Central memory CD4-positive, alpha-beta T cell (primary cell): ENCODE measurements around the gene IGFL4.
"Not testable (repeated sequence)": the region's sequence is repeated elsewhere in the genome, so short reads cannot be mapped to it uniquely, and the experiment has no call there.

Experiments
- DNase-seq: peaks from one replicate; pipeline ENCODE4 v3.0.0; 2022
- total RNA-seq, 3 experiments: gene quantifications; one replicate each; lab custom pipeline; 2026; lab: John Stamatoyannopoulos, UW

The IGFL4 gene
- 0 to 0.04 (median 0) reads per million in 3 experiments for total RNA-seq

GRCh38 chr19:46040952-46041500 is at the start of gene IGFL4:
Gene IGFL4, minus strand, starts transcription at chr19:46041002. Its CDS starts 40 bp downstream, at chr19:46040962.
- DNase-seq = no peak

- no peak for DNase-seq
Observed at GRCh38 chr19:46090444-46090843, 49.6 kb upstream of the IGFL4 start.

- no peak for DNase-seq
Observed at GRCh38 chr19:46089432-46089831, 48.6 kb upstream of the IGFL4 start.

GRCh38 chr19:46088101-46088500 is 47.3 kb upstream of the IGFL4 start:
- no peak for DNase-seq

GRCh38 chr19:46085888-46086287 is 45.1 kb upstream of the IGFL4 start:
- DNase-seq = no peak

GRCh38 chr19:46082728-46083050 is 41.9 kb upstream of the IGFL4 start:
- no peak for DNase-seq

- DNase-seq = no peak
Observed at GRCh38 chr19:46081928-46082727, 41.3 kb upstream of the IGFL4 start.

- DNase-seq = no peak
Observed at GRCh38 chr19:46080561-46080960, 39.8 kb upstream of the IGFL4 start.

GRCh38 chr19:46079576-46079975 is 38.8 kb upstream of the IGFL4 start:
- DNase-seq = no peak

- not testable (repeated sequence) for DNase-seq
Observed at GRCh38 chr19:46078573-46079332, 38.0 kb upstream of the IGFL4 start.

GRCh38 chr19:46077815-46078167 is 37.0 kb upstream of the IGFL4 start:
- DNase-seq = no peak

- no peak for DNase-seq
Observed at GRCh38 chr19:46076951-46077814, 36.4 kb upstream of the IGFL4 start.

- no peak for DNase-seq
Observed at GRCh38 chr19:46076031-46076880, 35.5 kb upstream of the IGFL4 start.

- no peak for DNase-seq
Observed at GRCh38 chr19:46073268-46073922, 32.6 kb upstream of the IGFL4 start.

- no peak for DNase-seq
Observed at GRCh38 chr19:46069806-46070341, 29.1 kb upstream of the IGFL4 start.

- no peak for DNase-seq
Observed at GRCh38 chr19:46068345-46069258, 27.8 kb upstream of the IGFL4 start.

GRCh38 chr19:46067691-46068090 is 26.9 kb upstream of the IGFL4 start:
- DNase-seq = no peak

- DNase-seq = no peak
Observed at GRCh38 chr19:46066471-46066870, 25.7 kb upstream of the IGFL4 start.

GRCh38 chr19:46065486-46066071 is 24.8 kb upstream of the IGFL4 start:
- no peak for DNase-seq

- no peak for DNase-seq
Observed at GRCh38 chr19:46063201-46063600, 22.4 kb upstream of the IGFL4 start.
